IMR-90 (cell line): ENCODE measurements around the gene TMEM95. TPM values are rescaled to one million over a fixed set of nuclear protein-coding genes. Genes with fewer than 3 reads are reported as not detected.

ENCODE experiments used
- ATAC-seq: fragments of 200-7000 bp; cut with Tn5 transposase; 2 replicates; pipeline ENCODE4 v1.9.1; 2020; ENCODE audit warnings: low read depth, mild to moderate bottlenecking, moderate library complexity
- Bru-seq: library from RNA; stranded (reverse); fragments of 400-500 nt; gene quantifications from one replicate; lab custom pipeline; 2021; lab: Mats Ljungman, UMichigan
- BruChase-seq, 2 experiments: library from RNA; stranded (reverse); fragments of 400-500 nt; gene quantifications; one replicate each; lab custom pipeline; 2021; lab: Mats Ljungman, UMichigan
- BruUV-seq: library from RNA; stranded (reverse); fragments of 400-500 nt; replicated peaks from 2 replicates; lab custom pipeline; 2021; lab: Mats Ljungman, UMichigan
- CTCF ChIA-PET: fragments of 300-600 bp; formaldehyde crosslinking; extraction: SDS; loops from one replicate; lab custom pipeline; 2021; ENCODE audit warnings: antibody characterized with exemption; lab: Yijun Ruan, JAX
- POLR2A ChIA-PET: fragments of 300-600 bp; sonication (Branson Sonifier 250); formaldehyde crosslinking; loops from one replicate; lab custom pipeline; 2022; ENCODE audit warnings: antibody characterized with exemption; ENCODE audit not compliant: unreplicated experiment; lab: Charles Lee
- DNase-seq: peaks from one replicate; pipeline ENCODE4 v3.0.0; 2013
- H2AFZ ChIP-seq: replicated peaks from 2 replicates; pipeline ENCODE3; 2013; ENCODE audit warnings: low read length, mild to moderate bottlenecking; ENCODE audit not compliant: poor library complexity
- H2AK5ac ChIP-seq: 2 replicates; pipeline ENCODE4 v1.6.1; 2013; ENCODE audit warnings: low read depth, low read length, inconsistent platforms
- H2AK9ac ChIP-seq: replicated peaks from 2 replicates; pipeline ENCODE3; 2013; ENCODE audit warnings: mild to moderate bottlenecking, low read depth, low read length, moderate library complexity; ENCODE audit not compliant: poor library complexity
- H2BK120ac ChIP-seq: 2 replicates; pipeline ENCODE4 v1.6.1; 2013; ENCODE audit warnings: low read depth, low read length, inconsistent platforms
- H2BK15ac ChIP-seq: 3 replicates; pipeline ENCODE4 v1.6.1; 2013; ENCODE audit warnings: low read depth, low read length, inconsistent platforms
- H2BK20ac ChIP-seq: 2 replicates; pipeline ENCODE4 v1.6.1; 2013; ENCODE audit warnings: low read depth, mild to moderate bottlenecking, inconsistent platforms, low read length, moderate library complexity
- H2BK5ac ChIP-seq: 2 replicates; pipeline ENCODE4 v1.6.1; 2013; ENCODE audit warnings: mild to moderate bottlenecking, low read depth, low read length, inconsistent platforms; ENCODE audit not compliant: poor library complexity, severe bottlenecking
- H3K14ac ChIP-seq: replicated peaks from 2 replicates; pipeline ENCODE4 v1.6.1; 2013; ENCODE audit warnings: low read depth, low read length, inconsistent platforms
- H3K18ac ChIP-seq: 2 replicates; pipeline ENCODE4 v1.6.1; 2013; ENCODE audit warnings: low read depth, low read length, control low read depth
- H3K23ac ChIP-seq: 2 replicates; pipeline ENCODE4 v1.6.1; 2013; ENCODE audit warnings: low read depth, low read length, inconsistent platforms
- H3K27ac ChIP-seq: 2 replicates; pipeline ENCODE4 v1.5.1; 2013; ENCODE audit warnings: mild to moderate bottlenecking, control low read depth, low read length; ENCODE audit not compliant: insufficient read depth
- H3K27me3 ChIP-seq: 2 replicates; pipeline ENCODE4 v1.6.1; 2013; ENCODE audit warnings: low read length; ENCODE audit not compliant: control insufficient read depth, insufficient read depth
- H3K36me3 ChIP-seq: 2 replicates; pipeline ENCODE4 v1.6.1; 2013; ENCODE audit warnings: low read length, mixed read lengths; ENCODE audit not compliant: control insufficient read depth, insufficient read depth
- H3K4ac ChIP-seq: 2 replicates; pipeline ENCODE4 v1.6.1; 2013; ENCODE audit warnings: low read depth, low read length, inconsistent platforms
- H3K4me1 ChIP-seq: 2 replicates; pipeline ENCODE4 v1.6.1; 2013; ENCODE audit warnings: low read length, mixed read lengths; ENCODE audit not compliant: control insufficient read depth, insufficient read depth
- H3K4me2 ChIP-seq: 2 replicates; pipeline ENCODE4 v1.6.1; 2013; ENCODE audit warnings: low read depth, mild to moderate bottlenecking, control low read depth, low read length, moderate library complexity
- H3K4me3 ChIP-seq: 2 replicates; pipeline ENCODE4 v1.5.1; 2013; ENCODE audit warnings: low read depth, mild to moderate bottlenecking, control low read depth, low read length, moderate library complexity; ENCODE audit not compliant: insufficient read depth
- H3K56ac ChIP-seq: 2 replicates; pipeline ENCODE4 v1.6.1; 2013; ENCODE audit warnings: low read length, inconsistent platforms; ENCODE audit not compliant: insufficient read depth; ENCODE audit errors: extremely low read depth
- H3K79me1 ChIP-seq, 2 experiments: 2 replicates each; pipeline ENCODE4 v1.6.1; 2013; ENCODE audit warnings: low read length in 2 of 2, inconsistent platforms in 1 of 2, low read depth in 1 of 2
- H3K9ac ChIP-seq: 2 replicates; pipeline ENCODE4 v1.6.1; 2013; ENCODE audit warnings: low read depth, low read length, control low read depth
- H3K9me1 ChIP-seq: 2 replicates; pipeline ENCODE4 v1.6.1; 2013; ENCODE audit warnings: low read length, inconsistent platforms; ENCODE audit not compliant: insufficient read depth
- H3K9me3 ChIP-seq: 2 replicates; pipeline ENCODE4 v1.6.1; 2013; ENCODE audit warnings: low read length; ENCODE audit not compliant: control insufficient read depth, insufficient read depth
- H4K20me1 ChIP-seq: 2 replicates; pipeline ENCODE4 v1.6.1; 2013; ENCODE audit warnings: low read length, inconsistent platforms; ENCODE audit not compliant: insufficient read depth
- H4K5ac ChIP-seq: 2 replicates; pipeline ENCODE4 v1.6.1; 2013; ENCODE audit warnings: mild to moderate bottlenecking, low read depth, low read length, control low read depth
- H4K8ac ChIP-seq, 2 experiments: 2 replicates each; pipeline ENCODE4 v1.6.1; 2013; ENCODE audit warnings: low read depth in 2 of 2, low read length in 2 of 2, control low read depth in 1 of 2, inconsistent platforms in 1 of 2
- H4K91ac ChIP-seq: 2 replicates; pipeline ENCODE4 v1.6.1; 2013; ENCODE audit warnings: low read depth, low read length, inconsistent platforms; ENCODE audit not compliant: insufficient read depth
- BHLHE40 ChIP-seq: fragments of 150-350 bp; IDR thresholded peaks from 2 replicates; pipeline ENCODE4 v1.6.1; 2016; ENCODE audit warnings: mild to moderate bottlenecking, low read depth, low read length
- CHD1 ChIP-seq: IDR thresholded peaks from 2 replicates; pipeline ENCODE4 v1.6.1; 2012; ENCODE audit warnings: low read depth, low read length, improper control_type of control experiment
- MAFK ChIP-seq: IDR thresholded peaks from 2 replicates; pipeline ENCODE4 v1.6.1; 2012; ENCODE audit warnings: low read depth, low read length, improper control_type of control experiment
- MAZ ChIP-seq: IDR thresholded peaks from 2 replicates; pipeline ENCODE4 v1.6.1; 2012; ENCODE audit warnings: low read depth, mild to moderate bottlenecking, low read length, improper control_type of control experiment, moderate library complexity, borderline replicate concordance
- NFE2L2 ChIP-seq: fragments of 150-350 bp; IDR thresholded peaks from 2 replicates; pipeline ENCODE4 v1.6.1; 2016; ENCODE audit warnings: low read depth, mild to moderate bottlenecking, low read length
- POLR2A ChIP-seq: IDR thresholded peaks from 2 replicates; pipeline ENCODE4 v1.6.1; 2012; ENCODE audit warnings: mild to moderate bottlenecking, low read depth, low read length
- RAD21 ChIP-seq: IDR thresholded peaks from 2 replicates; pipeline ENCODE4 v1.6.1; 2012; ENCODE audit warnings: low read length, improper control_type of control experiment
- SMC3 ChIP-seq: fragments of 150-350 bp; IDR thresholded peaks from 2 replicates; pipeline ENCODE4 v1.6.1; 2016; ENCODE audit warnings: low read depth, mild to moderate bottlenecking, antibody characterized with exemption, low read length, moderate library complexity
- USF2 ChIP-seq: fragments of 150-350 bp; IDR thresholded peaks from 2 replicates; pipeline ENCODE4 v1.6.1; 2017; ENCODE audit warnings: mild to moderate bottlenecking, antibody characterized with exemption, low read length, low read depth
- WGBS, 2 experiments: methylation state at CpG; one replicate each; pipeline versions ENCODE4 v1.1.5 to v1.1.7; 2013; ENCODE audit warnings: missing lambda C conversion rate in 2 of 2; ENCODE audit not compliant: insufficient read length in 1 of 2; ENCODE audit errors: extremely low coverage in 2 of 2; 5-methylcytosine and 5-hydroxymethylcytosine counted together
- dilution Hi-C: fragments of 300-500 bp; cut with HindIII; formaldehyde crosslinking; loops from one replicate; pipeline ENCODE4 v1.14.3; 2018; ENCODE audit warnings: low sequenced_read_pairs; ENCODE audit not compliant: unreplicated experiment
- in situ Hi-C: fragments of 300-500 bp; cut with MboI; formaldehyde crosslinking; loops from 3 replicates; pipeline ENCODE4 v1.14.3; 2019; ENCODE audit warnings: low sequenced_read_pairs, inconsistent platforms, mixed read lengths
- intact Hi-C: fragments of 100-400 bp; cut with micrococcal nuclease; formaldehyde crosslinking; loops from 2 replicates; pipeline ENCODE4 v1.10.0; 2022
- long read RNA-seq: library from polyadenylated mRNA; unstranded; transcript quantifications from one replicate; pipeline ENCODE4 v2.0.0, GENCODE V29; 2021; ENCODE audit not compliant: unreplicated experiment
- polyA plus RNA-seq, 3 experiments: library from polyadenylated mRNA; depleted of rRNA; stranded (reverse); fragments of >200 nt; gene quantifications; 2 replicates each; pipeline ENCODE4 v1.2.3, GENCODE V29; 2012; ENCODE audit warnings: low replicate concordance in 1 of 3
- total RNA-seq: library from RNA; depleted of rRNA; stranded (reverse); fragments of >200 nt; gene quantifications from 2 replicates; pipeline ENCODE4 v1.2.3, GENCODE V29; 2012; rRNA removed

Gene TMEM95, protein sequence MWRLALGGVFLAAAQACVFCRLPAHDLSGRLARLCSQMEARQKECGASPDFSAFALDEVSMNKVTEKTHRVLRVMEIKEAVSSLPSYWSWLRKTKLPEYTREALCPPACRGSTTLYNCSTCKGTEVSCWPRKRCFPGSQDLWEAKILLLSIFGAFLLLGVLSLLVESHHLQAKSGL
- total RNA-seq (not detected in 2 replicates), polyA plus RNA-seq (2012; rRNA removed) (not detected in 2 replicates), Bru-seq, nascent RNA (percentile 21 among the genes with signal in this experiment), BruChase-seq, experiment 1, labeled RNA remaining after a 6-hour chase (percentile 12 among the genes with signal in this experiment), BruChase-seq, experiment 2, labeled RNA remaining after a 2-hour chase (not detected)
- not detected in 2 replicates for polyA plus RNA-seq (2012; cell fraction: cytosol; rRNA removed)
- polyA plus RNA-seq (2012; cell fraction: nucleus; rRNA removed; ENCODE audit: low replicate concordance): not detected in 2 replicates
- long read RNA-seq: 0 reads

- POLR2A ChIA-PET: no interaction called here
- no peak for ATAC-seq
- peak within 1 kb of the TSS; percentile 18; the same call in 1 of the 2 replicates for H3K9ac ChIP-seq
Observed at GRCh38 chr17:7355053-7355452, at the start of gene TMEM95. Gene TMEM95 (plus strand): TSS chr17:7355156. CDS start chr17:7355205, 49 bp downstream.

More at GRCh38 chr17:7355053-7355452, at the start of gene TMEM95:
- TF ChIP-seq CHD1: no peak
- no peak for TF ChIP-seq NFE2L2
- TF ChIP-seq USF2: no peak
- no peak for TF ChIP-seq MAZ
- TF ChIP-seq BHLHE40: no peak
- TF ChIP-seq MAFK: no peak
- no peak for TF ChIP-seq RAD21
- TF ChIP-seq SMC3: no peak
- no peak for TF ChIP-seq POLR2A
- H3K4ac ChIP-seq: peak within 1 kb of the TSS; percentile 55
- H4K5ac ChIP-seq: 0 out of 2 replicates have a peak within 1 kb of the TSS, but pooled peaks have one; percentile 26
- no peak within 1 kb of the TSS for H3K18ac ChIP-seq
- H3K4me1 ChIP-seq: peaks cover 32% of the 10 kb centered on the region
- H3K27me3 ChIP-seq: no peaks in the 10 kb centered on the region
- peak within 1 kb of the TSS; percentile 83 for H2AFZ ChIP-seq
- peak within 1 kb of the TSS; percentile 48; the same call in 1 of the 2 replicates for H2BK120ac ChIP-seq
- H3K36me3 ChIP-seq: no peaks in the 10 kb centered on the region
- H2BK20ac ChIP-seq: peak within 1 kb of the TSS; percentile 58
- dilution Hi-C loops (no loop called here), in situ Hi-C loops (loop anchor here (5.0 to 10.0 kb wide), 2 partner anchors 37 to 200 kb away; partner anchors contain the start of genes PLSCR3 and TNFSF13), intact Hi-C loops (no loop called here)
- H3K56ac ChIP-seq: no peak within 1 kb of the TSS
- peak within 1 kb of the TSS; percentile 55 for H3K14ac ChIP-seq
- DNase-seq: no peak
- H4K20me1 ChIP-seq: peaks cover 18% of the 10 kb centered on the region
- H3K27ac ChIP-seq: peak within 1 kb of the TSS; percentile 17; the same call in 1 of the 2 replicates
- peak within 1 kb of the TSS; percentile 21; the same call in 1 of the 3 replicates for H2BK15ac ChIP-seq
- 34% methylated on average over 5 of the region's 10 CpGs; no CpG with 5 or more reads in 1 of the 2 experiments for WGBS, 2 experiments
- peak within 1 kb of the TSS; percentile 83 for H3K23ac ChIP-seq
- H2BK5ac ChIP-seq: peak within 1 kb of the TSS; percentile 38
- peak within 1 kb of the TSS; percentile 94 for H2AK5ac ChIP-seq
- peak within 1 kb of the TSS; percentile 66 for H4K91ac ChIP-seq
- peaks cover 20 to 47% of the 10 kb centered on the region in 2 experiments; a peak in 3 of 4 replicates for H3K79me1 ChIP-seq
- H3K9me1 ChIP-seq: peaks cover 21% of the 10 kb centered on the region
- no peaks in the 10 kb centered on the region for H3K9me3 ChIP-seq
- no TSS peak for BruUV-seq
- peak within 1 kb of the TSS; percentile 91 for H2AK9ac ChIP-seq
- H3K4me2 ChIP-seq: peak within 1 kb of the TSS; percentile 68
- H4K8ac ChIP-seq: peak within 1 kb of the TSS in 1 of 2 experiments; percentile 66; a peak in 2 of 4 replicates
- no peak within 1 kb of the TSS for H3K4me3 ChIP-seq
- CTCF ChIA-PET: interaction anchor here (0.9 to 4.1 kb wide), 2 partner anchors 17 to 206 kb away, joined by 3 to 19 read pairs; partner anchors contain the start of gene SENP3
